Measurements from ENCODE around the gene A4GNT.

DNA sequence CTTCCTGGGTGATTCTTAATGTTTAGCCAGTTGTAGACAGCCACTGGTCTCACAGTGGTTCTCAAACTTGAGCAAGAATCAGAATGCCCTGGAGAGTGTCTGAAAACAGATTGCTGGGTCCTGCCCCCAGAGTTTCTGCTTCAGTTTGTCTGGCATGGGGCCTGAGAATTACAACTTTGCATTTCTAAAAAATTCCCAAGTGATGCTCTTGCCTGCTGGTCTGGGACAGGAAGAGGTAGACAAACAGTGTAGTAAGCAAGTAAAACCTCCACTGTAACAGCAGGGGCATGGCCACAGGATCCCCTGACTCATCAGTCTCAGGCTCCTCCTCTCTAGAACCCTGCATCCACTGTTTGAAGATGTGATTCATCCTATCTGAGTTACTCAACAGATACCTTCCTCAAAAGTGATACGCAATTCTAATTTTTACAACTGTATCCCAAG is 53.3 kb downstream of the A4GNT start:
- TF ChIP-seq, protein P1, sequence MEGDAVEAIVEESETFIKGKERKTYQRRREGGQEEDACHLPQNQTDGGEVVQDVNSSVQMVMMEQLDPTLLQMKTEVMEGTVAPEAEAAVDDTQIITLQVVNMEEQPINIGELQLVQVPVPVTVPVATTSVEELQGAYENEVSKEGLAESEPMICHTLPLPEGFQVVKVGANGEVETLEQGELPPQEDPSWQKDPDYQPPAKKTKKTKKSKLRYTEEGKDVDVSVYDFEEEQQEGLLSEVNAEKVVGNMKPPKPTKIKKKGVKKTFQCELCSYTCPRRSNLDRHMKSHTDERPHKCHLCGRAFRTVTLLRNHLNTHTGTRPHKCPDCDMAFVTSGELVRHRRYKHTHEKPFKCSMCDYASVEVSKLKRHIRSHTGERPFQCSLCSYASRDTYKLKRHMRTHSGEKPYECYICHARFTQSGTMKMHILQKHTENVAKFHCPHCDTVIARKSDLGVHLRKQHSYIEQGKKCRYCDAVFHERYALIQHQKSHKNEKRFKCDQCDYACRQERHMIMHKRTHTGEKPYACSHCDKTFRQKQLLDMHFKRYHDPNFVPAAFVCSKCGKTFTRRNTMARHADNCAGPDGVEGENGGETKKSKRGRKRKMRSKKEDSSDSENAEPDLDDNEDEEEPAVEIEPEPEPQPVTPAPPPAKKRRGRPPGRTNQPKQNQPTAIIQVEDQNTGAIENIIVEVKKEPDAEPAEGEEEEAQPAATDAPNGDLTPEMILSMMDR (conservative IDR thresholded peaks at IDR 0.05; ENCODE audit: low read length), result no peak
- no peak for TF ChIP-seq EZH2phosphoT487 (IDR thresholded peaks at IDR 0.05; ENCODE audit: borderline replicate concordance)

All from Loucy (cell line).